ENCODE results near the gene BCL2L14. TPM values are rescaled to one million over a fixed set of nuclear protein-coding genes. Genes with fewer than 3 reads are reported as not detected.

The BCL2L14 gene
- total RNA-seq, 1 experiment from 2014 or later: not detected

GRCh38 chr12:12047682-12048081, 23.1 kb upstream of the BCL2L14 start:
- Mint-ChIP-seq H3K9me3 (ENCODE audit: unreplicated experiment) (no peaks in the 10 kb centered on the region), H3K4me1 (ENCODE audit: insufficient read depth, unreplicated experiment) (no peaks in the 10 kb centered on the region), H3K36me3 (ENCODE audit: insufficient read depth, unreplicated experiment) (no peaks in the 10 kb centered on the region), H3K27ac (ENCODE audit: low read depth, unreplicated experiment) (no peak overlapping the region), H3K27me3 (ENCODE audit: insufficient read depth, unreplicated experiment) (no peaks in the 10 kb centered on the region), H3K4me3 (ENCODE audit: unreplicated experiment) (no peak overlapping the region)
- CTCF ChIA-PET: no interaction called here
- POLR2A ChIA-PET: interaction anchor here (0.6 kb wide), 1 partner anchor 468 kb away, joined by 3 read pairs; no protein-coding TSS in a partner anchor
- TF ChIP-seq CTCF (IDR thresholded peaks at IDR 0.05; ENCODE audit: unreplicated experiment): no peak
- intact Hi-C loops (cut with micrococcal nuclease): no loop called here
- no peak for DNase-seq (ENCODE audit: unreplicated experiment)
- no TSS peak for BruUV-seq (replicated peaks)

GRCh38 chr12:12048266-12048665, 22.5 kb upstream of the BCL2L14 start:
- CTCF ChIA-PET: no interaction called here
- POLR2A ChIA-PET: no interaction called here
- TF ChIP-seq CTCF (IDR thresholded peaks at IDR 0.05; ENCODE audit: unreplicated experiment): no peak
- no peak for DNase-seq (ENCODE audit: unreplicated experiment)
- Mint-ChIP-seq H3K4me3 (ENCODE audit: unreplicated experiment) (no peak overlapping the region), H3K27me3 (ENCODE audit: insufficient read depth, unreplicated experiment) (no peaks in the 10 kb centered on the region), H3K27ac (ENCODE audit: low read depth, unreplicated experiment) (no peak overlapping the region), H3K36me3 (ENCODE audit: insufficient read depth, unreplicated experiment) (no peaks in the 10 kb centered on the region), H3K4me1 (ENCODE audit: insufficient read depth, unreplicated experiment) (no peaks in the 10 kb centered on the region), H3K9me3 (ENCODE audit: unreplicated experiment) (no peaks in the 10 kb centered on the region)
- intact Hi-C loops (cut with micrococcal nuclease): no loop called here
- BruUV-seq (replicated peaks): no TSS peak

DNA sequence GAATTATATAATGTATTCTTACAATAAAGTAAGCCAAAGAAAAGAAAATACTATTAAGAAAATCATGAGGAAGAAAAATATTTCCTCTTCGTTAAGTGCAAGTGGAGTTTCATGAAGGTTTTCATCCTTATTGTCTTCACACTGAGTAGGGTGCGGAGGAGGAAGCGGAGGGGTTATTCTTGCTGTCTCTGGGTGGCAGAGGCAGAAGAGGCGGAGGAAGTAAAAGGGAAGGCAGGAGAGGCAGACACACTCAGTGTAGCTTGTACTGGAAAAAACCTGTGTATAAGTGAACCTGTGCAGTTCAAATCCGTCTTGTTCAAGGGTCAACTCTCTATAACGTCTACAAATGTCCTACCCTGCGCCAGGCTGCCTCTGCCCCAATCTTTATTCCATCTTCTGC, 22.0 kb upstream of the BCL2L14 start:
- intact Hi-C loops (cut with micrococcal nuclease): no loop called here
- Mint-ChIP-seq H3K27me3 (ENCODE audit: insufficient read depth, unreplicated experiment) (no peaks in the 10 kb centered on the region), H3K36me3 (ENCODE audit: insufficient read depth, unreplicated experiment) (no peaks in the 10 kb centered on the region), H3K4me1 (ENCODE audit: insufficient read depth, unreplicated experiment) (no peaks in the 10 kb centered on the region), H3K4me3 (ENCODE audit: unreplicated experiment) (no peak overlapping the region), H3K27ac (ENCODE audit: low read depth, unreplicated experiment) (no peak overlapping the region), H3K9me3 (ENCODE audit: unreplicated experiment) (no peaks in the 10 kb centered on the region)
- CTCF ChIA-PET: no interaction called here
- POLR2A ChIA-PET: no interaction called here
- no peak for TF ChIP-seq CTCF (IDR thresholded peaks at IDR 0.05; ENCODE audit: unreplicated experiment)
- no peak for DNase-seq (ENCODE audit: unreplicated experiment)
- BruUV-seq (replicated peaks): no TSS peak

- CTCF ChIA-PET: interaction anchor here (1.1 to 2.2 kb wide), 3 partner anchors 12 to 470 kb away, joined by 3 to 5 read pairs (median 3); no protein-coding TSS in a partner anchor
- Mint-ChIP-seq H3K36me3 (ENCODE audit: insufficient read depth, unreplicated experiment) (no peaks in the 10 kb centered on the region), H3K4me3 (ENCODE audit: unreplicated experiment) (no peak overlapping the region), H3K4me1 (ENCODE audit: insufficient read depth, unreplicated experiment) (no peaks in the 10 kb centered on the region), H3K27ac (ENCODE audit: low read depth, unreplicated experiment) (no peak overlapping the region), H3K27me3 (ENCODE audit: insufficient read depth, unreplicated experiment) (no peaks in the 10 kb centered on the region), H3K9me3 (ENCODE audit: unreplicated experiment) (no peaks in the 10 kb centered on the region)
- no peak for DNase-seq (ENCODE audit: unreplicated experiment)
- POLR2A ChIA-PET: no interaction called here
- no peak for TF ChIP-seq CTCF (IDR thresholded peaks at IDR 0.05; ENCODE audit: unreplicated experiment)
- BruUV-seq (replicated peaks): no TSS peak
- intact Hi-C loops (cut with micrococcal nuclease): no loop called here
Observed at GRCh38 chr12:12051668-12052067, 19.1 kb upstream of the BCL2L14 start.
